ENCODE results near the gene CD81.

CD81 gene

DNA sequence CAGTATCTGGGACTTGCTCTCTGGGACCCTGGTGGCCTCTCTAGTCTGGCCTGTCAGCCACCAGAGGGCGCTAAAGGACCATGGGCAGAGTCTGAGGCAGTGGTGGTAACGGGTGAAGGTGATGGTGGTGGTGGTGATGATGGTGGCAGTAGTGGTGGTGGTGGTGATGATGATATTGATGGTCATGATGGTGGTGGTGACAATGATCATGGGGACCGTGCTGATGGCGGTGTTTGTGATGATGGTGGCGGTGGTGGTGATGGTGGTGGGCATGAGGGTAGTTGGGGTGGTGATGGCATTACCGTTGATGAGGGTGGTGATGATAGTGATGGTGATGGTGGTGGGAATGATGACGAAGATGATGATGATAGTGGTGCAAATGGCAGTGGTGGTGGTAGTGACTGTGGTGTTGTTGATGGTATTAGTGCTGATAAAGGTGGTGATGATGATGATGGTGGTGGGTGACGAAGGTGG lies 51.2 kb downstream of the CD81 start:
- TF ChIP-seq, protein P1, sequence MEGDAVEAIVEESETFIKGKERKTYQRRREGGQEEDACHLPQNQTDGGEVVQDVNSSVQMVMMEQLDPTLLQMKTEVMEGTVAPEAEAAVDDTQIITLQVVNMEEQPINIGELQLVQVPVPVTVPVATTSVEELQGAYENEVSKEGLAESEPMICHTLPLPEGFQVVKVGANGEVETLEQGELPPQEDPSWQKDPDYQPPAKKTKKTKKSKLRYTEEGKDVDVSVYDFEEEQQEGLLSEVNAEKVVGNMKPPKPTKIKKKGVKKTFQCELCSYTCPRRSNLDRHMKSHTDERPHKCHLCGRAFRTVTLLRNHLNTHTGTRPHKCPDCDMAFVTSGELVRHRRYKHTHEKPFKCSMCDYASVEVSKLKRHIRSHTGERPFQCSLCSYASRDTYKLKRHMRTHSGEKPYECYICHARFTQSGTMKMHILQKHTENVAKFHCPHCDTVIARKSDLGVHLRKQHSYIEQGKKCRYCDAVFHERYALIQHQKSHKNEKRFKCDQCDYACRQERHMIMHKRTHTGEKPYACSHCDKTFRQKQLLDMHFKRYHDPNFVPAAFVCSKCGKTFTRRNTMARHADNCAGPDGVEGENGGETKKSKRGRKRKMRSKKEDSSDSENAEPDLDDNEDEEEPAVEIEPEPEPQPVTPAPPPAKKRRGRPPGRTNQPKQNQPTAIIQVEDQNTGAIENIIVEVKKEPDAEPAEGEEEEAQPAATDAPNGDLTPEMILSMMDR (IDR thresholded peaks at IDR 0.05; ENCODE audit: low read depth, low read length): peak; percentile 84

DNA sequence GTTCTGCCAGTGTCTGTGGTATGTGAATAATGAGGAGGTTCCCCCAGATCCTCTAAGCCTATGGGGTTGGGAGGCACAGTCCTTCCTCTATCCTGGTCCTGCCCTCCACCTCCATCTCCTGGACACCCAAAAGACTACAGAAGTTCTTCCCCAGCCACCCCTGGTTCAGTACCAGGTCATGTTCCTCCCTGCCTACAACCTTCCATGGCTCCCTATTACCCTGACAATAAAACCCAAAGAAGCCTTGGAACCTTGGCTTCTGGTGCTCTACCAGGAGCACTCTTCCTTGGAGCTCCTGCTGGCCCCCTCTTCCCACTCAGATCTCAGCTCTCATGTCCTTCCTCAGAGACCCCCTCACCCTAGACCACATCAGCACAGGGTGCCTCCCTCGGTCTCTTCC lies 54.3 kb downstream of the CD81 start:
- TF ChIP-seq, protein P1 (IDR thresholded peaks at IDR 0.05; ENCODE audit: low read depth, low read length): no peak
- no peak overlapping the region for H3K4me3 ChIP-seq (ENCODE audit: low read depth, low read length)

More for the DNA sequence above, 51.2 kb downstream of the CD81 start:
- no peak overlapping the region for H3K4me3 ChIP-seq (ENCODE audit: low read depth, low read length)

DNA sequence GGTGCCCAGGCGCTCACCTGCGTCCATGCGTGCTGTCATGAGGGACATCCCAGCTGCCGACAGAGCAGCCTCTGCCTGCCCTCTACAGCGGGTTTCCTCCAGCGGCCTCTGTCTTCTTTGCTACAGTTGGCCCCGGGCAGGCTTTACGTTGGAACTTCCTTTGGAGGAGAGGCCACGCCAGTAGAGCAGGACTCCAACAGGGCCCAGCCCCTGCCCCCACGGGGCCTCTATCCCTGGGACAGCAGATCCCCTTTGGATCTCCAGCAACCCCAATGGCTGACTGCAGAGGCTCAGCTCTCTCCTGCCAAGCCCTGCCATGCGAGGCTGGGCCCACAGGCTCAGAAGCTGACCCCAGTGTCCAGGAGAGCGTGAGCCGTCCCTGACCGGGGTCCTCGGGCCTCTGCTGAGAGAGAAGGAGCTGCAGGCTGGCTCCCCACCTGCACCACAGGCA lies 55.1 kb downstream of the CD81 start:
- H3K4me3 ChIP-seq (ENCODE audit: low read depth, low read length): no peak overlapping the region
- TF ChIP-seq, protein P1 (IDR thresholded peaks at IDR 0.05; ENCODE audit: low read depth, low read length): no peak

DNA sequence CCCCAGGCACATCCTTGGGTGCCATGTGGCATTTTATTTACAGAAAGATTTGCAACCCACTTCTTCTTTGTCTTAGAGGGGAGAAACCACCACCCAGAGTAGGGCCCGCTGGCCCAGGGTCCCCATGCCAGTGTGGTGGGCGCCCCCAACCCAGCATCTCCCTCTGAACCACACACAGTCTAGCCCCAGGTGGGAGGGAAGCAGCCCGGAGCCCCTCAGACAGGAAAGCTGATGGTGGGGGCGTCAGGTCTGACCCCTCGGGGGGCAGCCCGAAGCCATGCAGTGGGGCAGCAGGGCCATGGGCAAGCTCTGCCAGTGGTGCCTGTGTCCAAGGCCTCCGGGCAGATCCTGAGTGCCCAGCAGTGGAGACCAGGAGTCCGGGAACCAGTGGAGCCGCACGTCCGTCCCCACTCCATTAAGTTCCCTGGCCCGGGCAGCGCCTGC lies 55.5 kb downstream of the CD81 start:
- no peak overlapping the region for H3K4me3 ChIP-seq (ENCODE audit: low read depth, low read length)
- TF ChIP-seq, protein P1 (IDR thresholded peaks at IDR 0.05; ENCODE audit: low read depth, low read length): no peak

DNA sequence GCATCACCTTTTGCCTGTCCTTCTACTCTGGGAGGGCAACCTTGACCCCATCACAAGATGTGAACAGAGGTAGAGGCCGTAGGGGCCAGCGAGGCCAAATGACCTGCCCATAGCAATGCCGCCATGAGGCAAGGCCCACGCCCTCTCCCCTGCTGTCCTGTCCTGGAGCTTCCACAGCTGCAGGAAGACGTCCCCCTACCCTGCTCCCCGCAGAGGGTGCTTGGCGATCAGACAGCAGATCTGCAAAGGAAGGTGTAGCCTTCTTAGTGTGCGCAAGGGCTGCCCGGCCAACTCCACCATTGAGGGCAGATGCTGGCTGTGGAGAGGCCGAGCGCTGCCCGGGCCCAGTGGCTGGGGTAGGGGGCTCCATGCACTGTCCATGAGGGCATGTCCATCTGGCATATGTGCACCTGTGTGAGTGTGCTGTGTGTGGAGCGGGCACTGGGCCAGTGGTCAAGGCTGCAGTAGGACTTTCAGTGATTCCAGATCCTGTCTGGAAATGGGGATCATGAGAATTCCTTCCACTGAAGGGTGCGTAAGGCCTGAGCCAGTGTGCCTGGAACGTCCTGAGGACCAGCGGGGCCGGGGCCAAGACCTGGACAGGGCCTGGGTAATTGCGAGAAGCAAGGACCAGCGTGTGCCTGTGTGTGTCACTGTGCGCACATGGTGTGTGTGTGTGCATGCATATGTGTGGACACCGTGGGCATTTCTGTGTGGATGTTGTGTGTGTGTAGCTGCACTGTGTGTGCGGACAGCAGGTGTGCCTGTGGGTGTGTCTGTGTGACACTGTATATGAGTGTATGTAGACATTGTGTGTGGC lies 56.2 kb downstream of the CD81 start:
- no peak overlapping the region for H3K4me3 ChIP-seq (ENCODE audit: low read depth, low read length)
- TF ChIP-seq, protein P1 (IDR thresholded peaks at IDR 0.05; ENCODE audit: low read depth, low read length): no peak

DNA sequence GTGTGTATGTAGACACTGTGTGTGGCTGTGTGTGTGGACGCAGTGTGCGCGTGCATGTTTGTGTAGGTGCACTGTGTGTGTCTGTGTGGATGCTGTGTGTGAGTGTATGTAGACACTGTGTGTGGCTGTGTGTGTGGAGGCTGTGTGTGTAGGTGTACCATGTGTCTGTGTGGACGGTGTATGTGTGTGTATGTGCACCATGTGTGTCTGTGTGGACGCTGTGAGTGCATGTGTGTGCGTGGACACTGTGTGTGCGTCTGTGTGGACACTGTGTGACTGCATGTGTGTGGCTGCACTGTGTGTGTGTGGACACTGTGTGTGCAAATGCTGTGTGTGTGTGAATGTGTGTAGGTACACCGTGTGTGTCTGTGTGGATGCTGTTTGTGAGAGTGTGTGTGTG lies 56.9 kb downstream of the CD81 start:
- TF ChIP-seq, protein P1 (IDR thresholded peaks at IDR 0.05; ENCODE audit: low read depth, low read length): no peak
- H3K4me3 ChIP-seq (ENCODE audit: low read depth, low read length): no peak overlapping the region

DNA sequence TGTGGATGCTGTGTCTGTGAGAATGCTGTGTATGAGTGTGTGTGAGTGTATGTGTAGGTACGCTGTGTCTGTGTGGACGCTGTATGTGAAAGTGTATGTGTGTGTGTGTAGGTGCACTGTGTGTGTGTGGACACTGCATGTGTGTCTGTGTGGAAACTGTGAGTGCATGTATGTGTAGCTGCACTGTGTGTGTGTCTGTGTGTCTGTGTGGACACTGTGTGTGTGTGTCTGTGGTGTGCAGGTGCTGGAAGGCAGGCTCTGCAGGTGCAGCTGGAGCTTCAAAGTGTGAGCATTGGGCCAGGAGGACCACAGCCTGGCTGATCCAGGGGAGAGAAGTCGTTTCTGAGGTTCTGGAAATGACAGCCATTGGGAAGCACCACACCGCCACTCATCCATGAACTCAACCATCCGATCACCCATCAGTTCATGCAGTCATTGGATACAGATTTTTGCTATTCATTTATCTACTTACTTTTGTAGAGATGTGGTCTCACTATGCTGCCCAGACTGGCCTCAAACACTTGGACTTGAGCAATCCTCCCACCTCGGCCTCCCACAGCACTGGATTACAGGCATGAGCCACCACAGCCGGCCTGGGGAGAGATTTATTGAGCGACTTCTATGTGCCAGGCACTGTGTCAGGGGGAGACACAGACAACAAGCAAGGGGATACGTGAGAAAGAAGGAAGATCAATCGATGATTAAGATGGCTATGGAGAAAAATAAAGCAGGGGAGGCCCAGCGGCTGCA lies 57.6 kb downstream of the CD81 start:
- no peak overlapping the region for H3K4me3 ChIP-seq (ENCODE audit: low read depth, low read length)
- TF ChIP-seq, protein P1 (IDR thresholded peaks at IDR 0.05; ENCODE audit: low read depth, low read length): no peak

All from WI38 (cell line).